ENCODE measurements around the gene PITPNM3. TPM values are rescaled to one million over a fixed set of nuclear protein-coding genes. Genes with fewer than 3 reads are reported as not detected.
A peak's percentile ranks its signal among the peaks of the same experiment; 100 is the strongest.

Gene PITPNM3
- total RNA-seq, 2 donors from 2014 or later: 5.3 to 7.9 TPM

- Histone ChIP-seq H3K4me3 (no peak overlapping the region), H3K9me3 (no peaks in the 10 kb centered on the region), H3K27me3 (replicated peaks; ENCODE audit: insufficient read depth) (no peaks in the 10 kb centered on the region), H3K36me3 (peaks cover 6 to 9% of the 10 kb centered on the region in 2 donors), H3K27ac (peak overlapping the region in 1 of 2 donors; percentile 23), H3K4me1 (replicated peaks) (no peaks in the 10 kb centered on the region)
- TF ChIP-seq POLR2A (IDR thresholded peaks at IDR 0.05) (no peak), POLR2AphosphoS5 (IDR thresholded peaks at IDR 0.05) (no peak)
- intact Hi-C loops (cut with DNase I): no loop called here
- 57% methylated on average over 6 of the region's 6 CpGs for WGBS
- no peak for DNase-seq (ENCODE audit: low spot score)
Observed at GRCh38 chr17:6592173-6592572, 35.8 kb upstream of the PITPNM3 start.

- TF ChIP-seq CTCF (IDR thresholded peaks at IDR 0.05) (no peak), POLR2AphosphoS5 (IDR thresholded peaks at IDR 0.05) (no peak)
- 45% methylated on average over 7 of the region's 7 CpGs for WGBS
- no peak for DNase-seq (ENCODE audit: low spot score)
- no peaks in the 10 kb centered on the region for H3K27me3 ChIP-seq (replicated peaks; ENCODE audit: insufficient read depth)
- H3K9me3 ChIP-seq: no peaks in the 10 kb centered on the region
- peaks cover 6 to 9% of the 10 kb centered on the region in 2 donors for H3K36me3 ChIP-seq
- peak overlapping the region in 1 of 2 donors; percentile 23 for H3K27ac ChIP-seq
- no peaks in the 10 kb centered on the region for H3K4me1 ChIP-seq (replicated peaks)
- intact Hi-C loops (cut with DNase I): no loop called here
- no peak overlapping the region for H3K4me3 ChIP-seq
Observed at GRCh38 chr17:6591599-6592158, 35.3 kb upstream of the PITPNM3 start.

GRCh38 chr17:6589266-6589946 lies 33.1 kb upstream of the PITPNM3 start:
- H3K27ac ChIP-seq: no peak overlapping the region
- TF ChIP-seq CTCF (IDR thresholded peaks at IDR 0.05) (no peak), POLR2AphosphoS5 (IDR thresholded peaks at IDR 0.05) (no peak), POLR2A (IDR thresholded peaks at IDR 0.05) (no peak)
- peaks cover 0 to 9% of the 10 kb centered on the region in 2 donors for H3K36me3 ChIP-seq
- no peaks in the 10 kb centered on the region for H3K4me1 ChIP-seq (replicated peaks)
- 96% methylated on average over 15 of the region's 15 CpGs for WGBS
- intact Hi-C loops (cut with DNase I): no loop called here
- no peaks in the 10 kb centered on the region for H3K27me3 ChIP-seq (replicated peaks; ENCODE audit: insufficient read depth)
- H3K4me3 ChIP-seq: no peak overlapping the region
- H3K9me3 ChIP-seq: no peaks in the 10 kb centered on the region
- no peak for DNase-seq (ENCODE audit: low spot score)

- peak overlapping the region in 1 of 2 donors; percentile 43 for H3K27ac ChIP-seq
- H3K4me1 ChIP-seq (replicated peaks): no peaks in the 10 kb centered on the region
- H3K36me3 ChIP-seq: peaks cover 0 to 9% of the 10 kb centered on the region in 2 donors
- no peaks in the 10 kb centered on the region for H3K27me3 ChIP-seq (replicated peaks; ENCODE audit: insufficient read depth)
- no peaks in the 10 kb centered on the region for H3K9me3 ChIP-seq
- no peak for DNase-seq (ENCODE audit: low spot score)
- TF ChIP-seq CTCF (IDR thresholded peaks at IDR 0.05) (no peak), POLR2A (IDR thresholded peaks at IDR 0.05) (no peak), POLR2AphosphoS5 (IDR thresholded peaks at IDR 0.05) (no peak)
- intact Hi-C loops (cut with DNase I): no loop called here
- 83% methylated on average over 5 of the region's 5 CpGs for WGBS
- no peak overlapping the region for H3K4me3 ChIP-seq
Observed at GRCh38 chr17:6588165-6588564, 31.8 kb upstream of the PITPNM3 start.

GRCh38 chr17:6587310-6587709 lies 31.0 kb upstream of the PITPNM3 start:
- no peaks in the 10 kb centered on the region for H3K4me1 ChIP-seq (replicated peaks)
- DNase-seq (ENCODE audit: low spot score): peak; percentile 21
- intact Hi-C loops (cut with DNase I): no loop called here
- peak overlapping the region in 1 of 2 donors; percentile 43 for H3K27ac ChIP-seq
- H3K9me3 ChIP-seq: no peaks in the 10 kb centered on the region
- H3K4me3 ChIP-seq: no peak overlapping the region
- H3K36me3 ChIP-seq: peaks cover 0 to 9% of the 10 kb centered on the region in 2 donors
- TF ChIP-seq POLR2AphosphoS5 (IDR thresholded peaks at IDR 0.05) (peak; percentile 78), POLR2A (IDR thresholded peaks at IDR 0.05) (no peak), CTCF (IDR thresholded peaks at IDR 0.05) (no peak)
- H3K27me3 ChIP-seq (replicated peaks; ENCODE audit: insufficient read depth): no peaks in the 10 kb centered on the region
- 83% methylated on average over 4 of the region's 4 CpGs for WGBS
